Activated naive CD4-positive, alpha-beta T cell (primary cell): ENCODE data around the gene FCMR.
"Not testable (repeated sequence)": the region's sequence is repeated elsewhere in the genome, so short reads cannot be mapped to it uniquely, and the experiment has no call there.

Experiments
- DNase-seq, 4 experiments: peaks; one replicate each; lab custom pipeline; 2025; lab: John Stamatoyannopoulos, UW

FCMR gene

GRCh38 chr1:206872139-206872538, 49.6 kb downstream of the FCMR start:
- no peak for DNase-seq

GRCh38 chr1:206868264-206868663, 53.5 kb downstream of the FCMR start:
- no peak for DNase-seq

- DNase-seq = no peak
These were observed 54.0 kb downstream of the FCMR start for GRCh38 chr1:206867716-206868115.

- no peak for DNase-seq
These were observed 54.5 kb downstream of the FCMR start for GRCh38 chr1:206867239-206867638.

- no peak for DNase-seq
These were observed 55.7 kb downstream of the FCMR start for GRCh38 chr1:206866062-206866461.

GRCh38 chr1:206864939-206865671, 56.6 kb downstream of the FCMR start, which contains the start of gene IL20:
IL20 (plus strand) TSS chr1:206865623; CDS start chr1:206865853, 230 bp downstream.
- peak; percentile 47 to 86 (median 82) for DNase-seq

GRCh38 chr1:206863266-206863665, 58.5 kb downstream of the FCMR start:
- DNase-seq = no peak

- no peak for DNase-seq
These were observed 61.6 kb downstream of the FCMR start for GRCh38 chr1:206860165-206860564.

- no peak for DNase-seq
These were observed 62.6 kb downstream of the FCMR start for GRCh38 chr1:206859082-206859521.

- no peak for DNase-seq
These were observed 64.9 kb downstream of the FCMR start for GRCh38 chr1:206856674-206857464.

GRCh38 chr1:206855859-206856258, 65.9 kb downstream of the FCMR start:
- no peak for DNase-seq

- DNase-seq = no peak
These were observed 67.2 kb downstream of the FCMR start for GRCh38 chr1:206854401-206855129.

GRCh38 chr1:206853696-206854095, 68.0 kb downstream of the FCMR start:
- not testable (repeated sequence) for DNase-seq
